PFSK-1 (cell line): ENCODE data around the gene SH3BGRL.

Experiments used
- FOXP2 ChIP-seq: optimal IDR thresholded peaks from 2 replicates; pipeline ENCODE3; 2011; ENCODE audit warnings: borderline replicate concordance, control low read depth, inconsistent platforms; ENCODE audit not compliant: insufficient read depth; ENCODE audit errors: extremely low read length, extremely low read depth
- POLR2AphosphoS5 ChIP-seq: IDR thresholded peaks from 2 replicates; pipeline ENCODE4 v1.6.1; 2012; ENCODE audit warnings: low read depth, mild to moderate bottlenecking, control low read depth, low read length, moderate library complexity
- REST ChIP-seq, 2 experiments: IDR thresholded peaks; 2 replicates each; pipeline versions ENCODE4 v1.6.1 to v1.8.0; 2011 to 2012; ENCODE audit warnings: low read depth in 2 of 2, low read length in 2 of 2, control low read depth in 1 of 2, inconsistent platforms in 1 of 2, mild to moderate bottlenecking in 1 of 2, moderate library complexity in 1 of 2; ENCODE audit not compliant: insufficient read depth in 1 of 2
- SIN3A ChIP-seq: IDR thresholded peaks from 2 replicates; pipeline ENCODE4 v1.6.1; 2012; ENCODE audit warnings: mild to moderate bottlenecking, low read length, moderate library complexity, borderline replicate concordance; ENCODE audit not compliant: insufficient read depth
- TAF1 ChIP-seq: IDR thresholded peaks from 2 replicates; pipeline ENCODE4 v1.6.1; 2012; ENCODE audit warnings: low read length, control low read depth, borderline replicate concordance; ENCODE audit not compliant: insufficient read depth

The SH3BGRL gene

GRCh38 chrX:81291996-81292395 is 90.1 kb downstream of the SH3BGRL start:
- TF ChIP-seq TAF1 = no peak
- TF ChIP-seq SIN3A = no peak
- TF ChIP-seq REST (IDR thresholded peaks at IDR 0.05; ENCODE audit: insufficient read depth in 1 of 2, low read depth in 2 of 2, low read length in 2 of 2) = no peak
- TF ChIP-seq POLR2AphosphoS5 = no peak
- no peak for TF ChIP-seq FOXP2

- no peak for TF ChIP-seq FOXP2
- no peak for TF ChIP-seq REST (IDR thresholded peaks at IDR 0.05; ENCODE audit: insufficient read depth in 1 of 2, low read depth in 2 of 2, low read length in 2 of 2)
- no peak for TF ChIP-seq POLR2AphosphoS5
- no peak for TF ChIP-seq SIN3A
- TF ChIP-seq TAF1 = no peak
Observed at GRCh38 chrX:81294101-81294500, 92.2 kb downstream of the SH3BGRL start.

GRCh38 chrX:81301877-81302276 is 100.0 kb downstream of the SH3BGRL start:
- no peak for TF ChIP-seq SIN3A
- no peak for TF ChIP-seq TAF1
- TF ChIP-seq POLR2AphosphoS5 = no peak
- TF ChIP-seq REST (IDR thresholded peaks at IDR 0.05; ENCODE audit: insufficient read depth in 1 of 2, low read depth in 2 of 2, low read length in 2 of 2) = no peak
- no peak for TF ChIP-seq FOXP2

- no peak for TF ChIP-seq REST (IDR thresholded peaks at IDR 0.05; ENCODE audit: insufficient read depth in 1 of 2, low read depth in 2 of 2, low read length in 2 of 2)
- no peak for TF ChIP-seq SIN3A
- no peak for TF ChIP-seq FOXP2
- TF ChIP-seq POLR2AphosphoS5 = no peak
- TF ChIP-seq TAF1 = no peak
Observed at GRCh38 chrX:81304563-81304962, 102.7 kb downstream of the SH3BGRL start.

GRCh38 chrX:81305240-81305639 is 103.3 kb downstream of the SH3BGRL start:
- TF ChIP-seq POLR2AphosphoS5 (no peak), FOXP2 (no peak), TAF1 (no peak), REST (IDR thresholded peaks at IDR 0.05; ENCODE audit: insufficient read depth in 1 of 2, low read depth in 2 of 2, low read length in 2 of 2) (no peak), SIN3A (no peak)
